SIG-M5 (cell line): ENCODE data around the gene TUBB3.
"Not testable (repeated sequence)": the region's sequence is repeated elsewhere in the genome, so short reads cannot be mapped to it uniquely, and the experiment has no call there.

Experiments
- DNase-seq: peaks from one replicate; lab custom pipeline; 2025; lab: John Stamatoyannopoulos, UW

TUBB3 gene

DNA sequence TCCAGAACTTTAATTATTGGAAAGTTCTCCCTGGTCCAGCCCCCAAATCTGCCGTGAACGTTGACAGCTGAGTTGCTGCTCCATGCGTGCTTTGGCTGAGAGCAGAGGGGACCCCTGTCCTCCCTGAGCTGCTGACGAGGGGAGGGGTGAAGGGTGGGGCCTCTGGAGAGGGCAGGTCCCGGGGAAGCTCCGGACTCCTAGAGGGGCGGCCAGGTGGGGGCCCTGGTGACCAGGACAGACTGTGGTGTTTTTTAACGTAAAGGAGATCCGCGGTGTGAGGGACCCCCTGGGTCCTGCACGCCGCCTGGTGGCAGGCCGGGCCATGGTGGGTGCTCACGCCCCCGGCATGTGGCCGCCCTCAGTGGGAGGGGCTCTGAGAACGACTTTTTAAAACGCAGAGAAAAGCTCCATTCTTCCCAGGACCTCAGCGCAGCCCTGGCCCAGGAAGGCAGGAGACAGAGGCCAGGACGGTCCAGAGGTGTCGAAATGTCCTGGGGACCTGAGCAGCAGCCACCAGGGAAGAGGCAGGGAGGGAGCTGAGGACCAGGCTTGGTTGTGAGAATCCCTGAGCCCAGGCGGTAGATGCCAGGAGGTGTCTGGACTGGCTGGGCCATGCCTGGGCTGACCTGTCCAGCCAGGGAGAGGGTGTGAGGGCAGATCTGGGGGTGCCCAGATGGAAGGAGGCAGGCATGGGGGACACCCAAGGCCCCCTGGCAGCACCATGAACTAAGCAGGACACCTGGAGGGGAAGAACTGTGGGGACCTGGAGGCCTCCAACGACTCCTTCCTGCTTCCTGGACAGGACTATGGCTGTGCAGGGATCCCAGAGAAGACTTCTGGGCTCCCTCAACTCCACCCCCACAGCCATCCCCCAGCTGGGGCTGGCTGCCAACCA, 4.4 kb upstream of the TUBB3 start, which contains the start of gene MC1R:
TSS of gene MC1R (plus strand) at position 410 of the 895 bp plus-strand sequence. CDS start at position 807, 397 bp downstream.
- DNase-seq, result no peak

DNA sequence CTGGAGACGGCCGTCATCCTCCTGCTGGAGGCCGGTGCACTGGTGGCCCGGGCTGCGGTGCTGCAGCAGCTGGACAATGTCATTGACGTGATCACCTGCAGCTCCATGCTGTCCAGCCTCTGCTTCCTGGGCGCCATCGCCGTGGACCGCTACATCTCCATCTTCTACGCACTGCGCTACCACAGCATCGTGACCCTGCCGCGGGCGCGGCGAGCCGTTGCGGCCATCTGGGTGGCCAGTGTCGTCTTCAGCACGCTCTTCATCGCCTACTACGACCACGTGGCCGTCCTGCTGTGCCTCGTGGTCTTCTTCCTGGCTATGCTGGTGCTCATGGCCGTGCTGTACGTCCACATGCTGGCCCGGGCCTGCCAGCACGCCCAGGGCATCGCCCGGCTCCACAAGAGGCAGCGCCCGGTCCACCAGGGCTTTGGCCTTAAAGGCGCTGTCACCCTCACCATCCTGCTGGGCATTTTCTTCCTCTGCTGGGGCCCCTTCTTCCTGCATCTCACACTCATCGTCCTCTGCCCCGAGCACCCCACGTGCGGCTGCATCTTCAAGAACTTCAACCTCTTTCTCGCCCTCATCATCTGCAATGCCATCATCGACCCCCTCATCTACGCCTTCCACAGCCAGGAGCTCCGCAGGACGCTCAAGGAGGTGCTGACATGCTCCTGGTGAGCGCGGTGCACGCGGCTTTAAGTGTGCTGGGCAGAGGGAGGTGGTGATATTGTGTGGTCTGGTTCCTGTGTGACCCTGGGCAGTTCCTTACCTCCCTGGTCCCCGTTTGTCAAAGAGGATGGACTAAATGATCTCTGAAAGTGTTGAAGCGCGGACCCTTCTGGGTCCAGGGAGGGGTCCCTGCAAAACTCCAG, 3.4 kb upstream of the TUBB3 start:
- DNase-seq, result no peak

DNA sequence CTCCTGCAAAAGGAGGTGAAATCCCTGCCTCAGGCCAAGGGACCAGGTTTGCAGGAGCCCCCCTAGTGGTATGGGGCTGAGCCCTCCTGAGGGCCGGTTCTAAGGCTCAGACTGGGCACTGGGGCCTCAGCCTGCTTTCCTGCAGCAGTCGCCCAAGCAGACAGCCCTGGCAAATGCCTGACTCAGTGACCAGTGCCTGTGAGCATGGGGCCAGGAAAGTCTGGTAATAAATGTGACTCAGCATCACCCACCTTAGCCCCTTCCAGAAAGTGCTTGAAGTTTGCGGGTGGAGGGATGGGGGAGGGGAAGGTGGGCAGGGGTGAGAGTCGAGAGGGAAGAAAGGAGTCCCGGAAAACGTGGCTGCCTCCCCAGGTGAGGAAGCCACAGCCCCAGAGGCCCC, 2.4 kb upstream of the TUBB3 start:
- no peak for DNase-seq

DNA sequence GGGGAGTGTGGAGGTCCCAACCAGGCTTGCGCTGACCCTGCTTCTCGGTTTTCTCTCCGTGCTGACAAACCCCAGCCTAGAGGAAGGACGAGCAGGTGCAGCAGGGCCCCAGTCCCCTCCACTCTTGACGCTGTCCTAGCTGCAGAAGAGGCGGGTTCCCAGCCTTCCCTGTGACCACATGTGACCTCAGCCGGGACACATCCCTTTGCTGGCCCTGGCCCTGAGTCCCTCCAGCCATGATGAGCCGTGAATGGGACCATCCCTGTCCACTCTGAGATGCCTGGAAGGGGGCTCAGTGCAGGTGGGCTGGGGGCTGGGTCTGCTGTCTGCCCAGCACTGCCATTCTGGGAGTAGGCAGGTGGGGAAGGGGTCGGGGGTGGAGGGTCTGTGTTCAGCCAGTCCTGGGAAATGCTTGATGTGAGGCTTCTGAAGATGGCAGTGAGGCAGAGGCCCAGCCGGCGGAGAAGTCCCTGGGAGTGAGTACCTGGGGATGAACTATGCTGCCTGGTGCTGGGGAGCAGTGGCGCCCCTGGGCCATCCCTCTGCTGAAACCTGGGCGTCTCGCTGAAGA, 1.9 kb upstream of the TUBB3 start:
- no peak for DNase-seq

DNA sequence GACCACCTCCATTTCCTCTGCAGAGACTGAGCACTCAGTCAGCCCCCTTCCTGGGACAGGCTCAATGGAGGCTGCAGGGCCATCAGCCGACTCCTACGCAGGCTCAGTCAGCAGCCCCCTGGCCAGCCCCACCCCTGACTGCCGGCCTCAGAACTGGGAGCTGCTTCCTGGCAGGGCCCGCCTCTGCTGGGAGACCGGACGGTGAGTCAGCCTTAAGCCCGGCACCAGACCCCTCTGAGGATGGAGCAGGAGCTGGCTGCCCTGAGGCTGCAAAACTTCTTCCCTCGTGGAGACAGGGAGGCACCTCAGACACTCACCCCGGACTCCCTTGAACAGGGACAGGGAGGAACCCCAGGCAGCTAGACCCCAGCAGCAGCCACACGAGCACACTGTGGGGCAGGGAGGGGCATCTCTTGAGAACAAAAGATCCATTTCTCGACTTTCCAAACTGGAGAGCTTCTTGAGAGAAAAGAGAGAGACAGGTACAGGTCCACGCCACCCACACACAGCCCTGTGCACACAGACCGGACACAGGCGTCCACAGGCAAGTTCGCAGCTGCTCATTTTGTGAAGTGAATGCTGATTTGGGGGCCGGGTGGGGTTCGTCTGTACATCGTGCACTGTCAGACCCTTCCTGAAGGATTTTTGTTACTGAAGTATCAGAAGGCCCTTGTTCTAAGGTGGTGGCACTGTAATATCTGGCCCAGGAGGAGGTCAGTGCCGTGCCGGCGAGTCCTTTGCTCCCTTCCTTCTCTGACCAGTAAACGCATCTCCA, 1.3 kb upstream of the TUBB3 start:
- no peak for DNase-seq

DNA sequence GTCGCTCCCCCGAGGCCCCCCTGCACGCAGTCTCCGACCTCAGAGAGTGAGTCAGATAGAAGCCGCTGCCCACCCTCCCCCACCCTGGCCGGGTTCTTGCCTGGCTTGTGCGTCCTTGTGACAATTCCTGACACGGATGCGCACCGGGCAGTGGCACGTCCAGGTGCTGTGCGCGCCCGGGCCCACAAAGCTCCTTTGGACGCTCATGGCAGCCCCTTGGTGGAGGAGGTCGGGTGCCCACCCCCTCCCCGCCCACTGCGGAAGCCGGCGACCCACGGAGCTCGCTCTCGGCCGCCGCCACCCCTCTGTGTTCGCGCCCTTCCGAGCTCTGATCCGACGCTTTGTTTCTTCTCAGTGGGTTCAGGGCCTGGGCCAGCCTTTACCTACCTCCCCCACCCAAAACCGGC, 662 bp upstream of the TUBB3 start:
- DNase-seq, result no peak

DNA sequence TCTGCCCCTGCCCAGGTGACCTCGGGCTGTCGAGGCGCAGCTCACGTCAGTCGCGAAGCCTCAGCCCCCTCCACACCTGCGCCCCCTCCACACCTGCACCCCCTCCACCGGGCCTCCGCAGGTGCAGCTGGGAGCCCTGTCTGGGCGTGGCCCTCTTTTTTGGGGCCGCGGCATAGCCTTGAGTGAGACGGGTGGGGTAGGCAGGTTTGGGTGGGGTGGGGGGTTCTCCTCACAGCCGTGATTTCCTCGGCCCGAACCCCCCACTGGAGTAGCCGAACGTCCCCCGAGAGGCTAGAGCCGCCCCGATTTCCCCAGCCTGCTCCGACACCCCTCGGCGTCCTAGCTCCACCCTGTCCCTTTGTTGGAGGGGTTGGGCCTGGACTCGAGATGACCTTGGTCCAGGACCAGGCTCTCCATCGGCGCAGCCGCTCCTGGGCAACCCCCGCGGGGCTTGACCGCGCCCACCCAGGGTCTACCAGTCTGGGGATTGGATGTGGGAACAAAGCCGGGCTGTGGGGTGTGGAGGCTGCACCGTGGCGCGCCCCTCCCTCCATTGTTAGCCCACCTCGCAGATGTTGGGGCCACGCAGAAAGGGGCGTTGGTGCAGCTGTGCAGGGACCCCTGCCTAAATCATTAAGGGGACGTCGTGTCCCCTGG, 626 bp downstream of the TUBB3 start:
- no peak for DNase-seq

DNA sequence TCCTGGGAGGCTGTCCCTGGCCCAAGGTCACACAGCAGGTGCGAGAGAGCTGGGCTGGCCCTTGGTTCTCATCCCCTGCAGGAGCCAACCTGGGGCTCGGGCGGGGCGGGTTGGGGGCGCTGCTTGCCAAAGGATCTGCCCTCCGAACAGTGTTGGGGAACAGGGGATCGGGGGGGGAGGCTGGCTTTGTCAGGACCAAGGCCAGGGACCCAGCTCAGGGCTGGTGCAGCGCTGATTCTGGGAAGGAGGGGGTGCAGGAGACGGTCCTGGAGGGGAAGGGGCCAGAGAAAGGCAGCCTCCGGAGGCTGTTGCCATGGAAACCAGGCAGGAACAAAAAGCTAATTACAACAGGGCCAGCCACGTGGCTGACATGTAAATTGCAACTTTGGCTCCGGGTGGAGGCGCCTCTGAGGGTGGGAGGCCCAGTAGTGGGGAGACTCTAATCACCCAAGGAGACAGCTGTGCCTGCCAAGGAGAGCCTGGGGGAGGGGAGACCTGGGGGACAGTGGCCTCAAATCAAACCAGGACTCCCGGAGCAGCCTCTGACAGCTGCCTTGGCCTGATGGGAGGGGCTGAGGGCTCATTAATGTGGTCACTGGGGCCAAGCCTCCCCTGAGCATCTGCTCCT, 1.3 kb downstream of the TUBB3 start:
- no peak for DNase-seq

DNA sequence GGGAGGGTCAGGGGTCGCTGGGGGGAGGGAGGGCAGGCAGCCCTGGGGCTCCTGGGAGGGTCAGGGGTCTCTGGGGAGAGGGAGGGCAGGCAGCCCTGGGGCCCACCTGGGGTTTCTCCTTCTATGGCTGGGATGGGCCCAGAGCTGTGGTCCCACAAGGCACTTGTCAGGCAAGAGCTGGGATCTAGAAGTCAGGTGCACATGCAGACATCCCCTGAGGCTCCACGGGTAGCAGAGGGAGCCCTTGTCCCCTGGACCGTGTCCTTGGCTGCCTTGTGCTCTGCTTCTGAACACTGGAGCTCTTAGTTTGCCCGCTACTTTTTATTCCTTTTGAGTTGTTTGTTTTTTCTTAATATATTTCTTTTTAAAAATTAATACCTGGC, 1.8 kb downstream of the TUBB3 start:
- no peak for DNase-seq

DNA sequence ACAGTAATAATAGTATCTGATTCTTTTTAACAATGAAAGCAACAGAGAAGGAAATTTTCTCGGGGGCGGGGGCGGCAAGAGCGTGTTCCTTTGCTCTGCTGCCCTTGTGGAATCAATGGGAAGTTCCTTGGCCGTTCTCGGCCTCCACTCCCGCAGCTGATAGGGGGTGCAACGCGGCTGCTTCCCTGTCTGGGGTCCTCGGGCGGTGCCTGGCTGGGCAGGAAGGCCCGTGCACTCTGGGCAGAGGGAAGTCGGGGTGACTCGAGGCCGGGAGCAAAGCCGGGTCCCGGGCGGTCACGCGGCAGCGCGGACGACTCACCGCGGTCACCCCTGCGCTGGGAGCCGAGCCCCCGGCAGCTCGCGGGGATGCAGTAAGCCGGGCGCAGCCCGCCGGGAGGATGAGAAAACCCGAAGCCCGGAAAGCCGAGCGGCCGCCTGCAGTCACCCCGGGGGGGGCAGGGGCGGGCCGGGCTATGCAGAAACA, 2.5 kb downstream of the TUBB3 start:
- DNase-seq, result no peak

DNA sequence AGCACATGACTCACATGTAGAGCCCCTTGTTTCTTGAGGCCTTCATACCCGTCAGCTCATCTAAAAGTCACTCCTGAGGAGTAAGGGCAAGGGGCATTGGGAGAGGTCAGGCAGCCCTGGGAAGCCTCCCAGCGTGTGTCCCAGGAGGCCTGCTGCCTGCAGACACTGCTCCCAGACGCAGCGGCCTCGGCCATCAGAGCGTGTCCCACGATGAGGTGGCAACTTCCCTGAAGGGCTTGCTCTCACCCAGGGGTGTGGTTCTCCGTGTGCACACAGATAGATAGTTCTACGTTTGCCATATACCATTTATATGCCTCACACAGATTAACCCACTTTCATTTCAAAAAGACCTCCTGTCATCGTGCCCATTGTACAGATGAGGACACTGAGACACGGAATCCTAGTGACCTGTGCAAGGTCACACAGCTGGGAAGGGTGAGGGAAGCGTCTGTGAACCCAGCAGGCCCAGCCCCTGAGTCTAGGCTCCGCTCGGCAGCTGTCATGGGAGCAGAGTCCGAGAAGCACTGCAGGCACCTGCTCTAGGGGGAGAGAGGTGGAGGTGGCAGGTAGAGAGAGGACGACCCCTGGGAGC, 8.3 kb downstream of the TUBB3 start:
- no peak for DNase-seq

DNA sequence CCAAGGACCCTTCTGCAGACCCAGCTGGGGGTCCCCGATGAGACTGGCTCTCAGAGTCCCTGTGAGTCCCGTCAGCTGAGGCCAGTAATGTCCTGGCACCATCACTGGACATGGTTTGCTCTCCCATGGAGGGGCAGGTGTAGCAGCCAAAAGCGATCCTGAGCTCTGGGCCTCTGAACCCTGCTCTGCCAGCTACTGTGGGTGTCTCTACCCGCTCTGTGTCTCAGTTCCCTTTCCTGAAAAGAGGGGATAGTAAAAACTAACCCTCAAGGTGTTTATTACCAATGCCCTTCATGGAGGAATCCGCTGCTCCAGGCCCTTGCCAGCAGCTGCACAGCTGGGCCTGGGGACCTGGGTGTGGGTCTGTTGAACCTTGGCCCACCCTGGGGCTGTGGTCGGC, 8.8 kb downstream of the TUBB3 start:
- DNase-seq, result no peak

DNA sequence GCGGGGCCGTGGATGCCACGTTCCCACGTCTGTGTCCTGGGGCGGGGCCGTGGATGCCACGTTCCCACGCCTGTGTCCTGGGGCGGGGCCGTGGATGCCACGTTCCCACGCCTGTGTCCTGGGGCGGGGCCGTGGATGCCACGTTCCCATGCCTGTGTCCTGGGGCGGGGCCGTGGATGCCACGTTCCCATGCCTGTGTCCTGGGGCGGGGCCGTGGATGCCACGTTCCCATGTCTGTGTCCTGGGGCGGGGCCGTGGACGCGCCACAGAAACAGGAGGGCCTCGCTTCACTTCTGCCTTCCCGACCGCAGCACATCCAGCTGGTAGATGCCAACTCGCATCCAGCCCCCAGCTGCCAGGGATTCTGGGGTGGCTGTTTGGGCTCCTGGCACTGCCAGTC, 10.9 kb downstream of the TUBB3 start:
- DNase-seq, result not testable (repeated sequence)

DNA sequence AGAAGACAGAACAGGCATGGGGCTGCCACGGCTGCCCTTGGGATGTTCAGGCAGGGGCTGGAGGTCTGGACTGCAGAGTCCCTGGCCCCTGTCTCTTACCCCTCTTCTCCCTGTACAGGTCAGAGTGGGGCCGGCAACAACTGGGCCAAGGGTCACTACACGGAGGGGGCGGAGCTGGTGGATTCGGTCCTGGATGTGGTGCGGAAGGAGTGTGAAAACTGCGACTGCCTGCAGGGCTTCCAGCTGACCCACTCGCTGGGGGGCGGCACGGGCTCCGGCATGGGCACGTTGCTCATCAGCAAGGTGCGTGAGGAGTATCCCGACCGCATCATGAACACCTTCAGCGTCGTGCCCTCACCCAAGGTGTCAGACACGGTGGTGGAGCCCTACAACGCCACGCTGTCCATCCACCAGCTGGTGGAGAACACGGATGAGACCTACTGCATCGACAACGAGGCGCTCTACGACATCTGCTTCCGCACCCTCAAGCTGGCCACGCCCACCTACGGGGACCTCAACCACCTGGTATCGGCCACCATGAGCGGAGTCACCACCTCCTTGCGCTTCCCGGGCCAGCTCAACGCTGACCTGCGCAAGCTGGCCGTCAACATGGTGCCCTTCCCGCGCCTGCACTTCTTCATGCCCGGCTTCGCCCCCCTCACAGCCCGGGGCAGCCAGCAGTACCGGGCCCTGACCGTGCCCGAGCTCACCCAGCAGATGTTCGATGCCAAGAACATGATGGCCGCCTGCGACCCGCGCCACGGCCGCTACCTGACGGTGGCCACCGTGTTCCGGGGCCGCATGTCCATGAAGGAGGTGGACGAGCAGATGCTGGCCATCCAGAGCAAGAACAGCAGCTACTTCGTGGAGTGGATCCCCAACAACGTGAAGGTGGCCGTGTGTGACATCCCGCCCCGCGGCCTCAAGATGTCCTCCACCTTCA, 11.7 kb downstream of the TUBB3 start:
- DNase-seq, result no peak

DNA sequence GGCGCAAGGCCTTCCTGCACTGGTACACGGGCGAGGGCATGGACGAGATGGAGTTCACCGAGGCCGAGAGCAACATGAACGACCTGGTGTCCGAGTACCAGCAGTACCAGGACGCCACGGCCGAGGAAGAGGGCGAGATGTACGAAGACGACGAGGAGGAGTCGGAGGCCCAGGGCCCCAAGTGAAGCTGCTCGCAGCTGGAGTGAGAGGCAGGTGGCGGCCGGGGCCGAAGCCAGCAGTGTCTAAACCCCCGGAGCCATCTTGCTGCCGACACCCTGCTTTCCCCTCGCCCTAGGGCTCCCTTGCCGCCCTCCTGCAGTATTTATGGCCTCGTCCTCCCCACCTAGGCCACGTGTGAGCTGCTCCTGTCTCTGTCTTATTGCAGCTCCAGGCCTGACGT, 12.5 kb downstream of the TUBB3 start:
- DNase-seq, result not testable (repeated sequence)

DNA sequence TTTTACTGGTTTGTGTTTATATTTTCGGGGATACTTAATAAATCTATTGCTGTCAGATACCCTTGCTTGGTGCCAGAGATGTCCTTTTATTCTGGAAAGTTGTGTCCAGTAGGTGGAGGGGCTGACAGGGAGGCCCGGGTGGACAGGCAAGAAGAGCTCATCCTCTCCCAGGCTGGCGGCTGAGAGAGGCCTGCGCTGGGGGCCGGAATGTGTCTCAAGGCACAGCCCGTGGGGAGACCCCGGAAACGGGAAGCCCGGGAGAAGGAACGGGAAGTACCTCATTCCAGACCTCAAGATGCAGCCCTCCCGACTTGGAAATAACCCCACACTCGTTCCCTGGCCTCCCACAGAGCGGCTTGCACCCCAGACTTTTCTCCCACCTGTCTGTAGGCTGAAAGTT, 12.9 kb downstream of the TUBB3 start:
- no peak for DNase-seq

DNA sequence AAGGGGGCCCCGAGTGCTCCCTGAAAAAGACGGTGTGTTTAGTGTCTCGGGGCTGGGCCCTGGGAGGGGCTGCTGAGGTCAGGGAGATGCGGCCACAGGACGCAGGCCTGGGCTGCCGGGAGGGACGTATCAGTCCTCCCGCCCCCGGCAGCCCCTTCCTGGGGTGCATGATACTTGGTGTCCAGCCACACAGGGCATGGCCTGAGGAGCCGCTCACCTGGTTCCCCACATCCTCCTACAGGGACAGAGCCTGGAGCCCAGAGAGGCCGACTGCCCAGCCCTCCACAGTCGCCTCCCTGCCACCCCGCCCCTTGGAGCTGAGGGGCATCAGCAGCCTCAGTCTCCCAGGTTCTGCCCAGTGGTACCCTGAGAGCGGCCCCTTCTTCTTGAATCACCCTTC, 13.4 kb downstream of the TUBB3 start:
- no peak for DNase-seq

DNA sequence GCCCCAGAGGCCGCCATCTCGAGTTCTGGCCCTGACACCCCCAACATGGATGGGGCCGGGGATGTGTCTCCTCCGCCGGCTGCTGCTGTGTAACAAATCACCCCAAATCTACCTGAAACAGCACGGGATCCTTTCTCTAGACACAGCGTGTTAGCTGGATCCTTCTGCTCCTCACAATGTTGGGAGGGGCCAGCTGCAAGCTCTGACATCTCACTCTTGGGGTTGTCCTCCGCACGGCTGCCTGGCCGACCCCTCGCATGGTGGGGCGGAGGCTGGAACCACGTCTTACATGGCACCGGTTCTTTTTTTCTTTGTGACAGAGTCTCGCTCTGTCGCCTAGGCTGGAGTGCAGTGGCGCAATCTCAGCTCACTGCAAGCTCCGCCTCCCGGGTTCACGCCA, 13.8 kb downstream of the TUBB3 start:
- no peak for DNase-seq
